ENCODE measurements around the gene ZBED4.

DNA sequence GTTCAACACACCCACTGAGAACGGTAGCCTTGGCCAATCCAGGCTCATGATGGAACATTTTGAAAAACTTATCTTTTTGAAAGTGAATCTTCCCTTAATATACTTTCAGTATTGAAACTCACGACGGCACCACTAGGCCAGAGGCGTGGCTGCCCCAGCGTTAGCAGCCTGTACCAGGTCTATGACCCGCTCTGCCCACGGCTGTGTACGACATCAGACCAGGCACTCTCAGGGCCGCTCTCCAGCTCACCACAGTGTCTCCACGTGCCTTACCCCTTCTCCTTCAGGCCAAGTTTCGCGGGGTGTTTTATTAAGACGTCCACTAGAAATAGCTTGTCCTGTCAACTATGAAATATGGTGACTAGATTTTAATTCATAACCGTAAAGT, 33.4 kb downstream of the ZBED4 start:
- TF ChIP-seq, protein P1, sequence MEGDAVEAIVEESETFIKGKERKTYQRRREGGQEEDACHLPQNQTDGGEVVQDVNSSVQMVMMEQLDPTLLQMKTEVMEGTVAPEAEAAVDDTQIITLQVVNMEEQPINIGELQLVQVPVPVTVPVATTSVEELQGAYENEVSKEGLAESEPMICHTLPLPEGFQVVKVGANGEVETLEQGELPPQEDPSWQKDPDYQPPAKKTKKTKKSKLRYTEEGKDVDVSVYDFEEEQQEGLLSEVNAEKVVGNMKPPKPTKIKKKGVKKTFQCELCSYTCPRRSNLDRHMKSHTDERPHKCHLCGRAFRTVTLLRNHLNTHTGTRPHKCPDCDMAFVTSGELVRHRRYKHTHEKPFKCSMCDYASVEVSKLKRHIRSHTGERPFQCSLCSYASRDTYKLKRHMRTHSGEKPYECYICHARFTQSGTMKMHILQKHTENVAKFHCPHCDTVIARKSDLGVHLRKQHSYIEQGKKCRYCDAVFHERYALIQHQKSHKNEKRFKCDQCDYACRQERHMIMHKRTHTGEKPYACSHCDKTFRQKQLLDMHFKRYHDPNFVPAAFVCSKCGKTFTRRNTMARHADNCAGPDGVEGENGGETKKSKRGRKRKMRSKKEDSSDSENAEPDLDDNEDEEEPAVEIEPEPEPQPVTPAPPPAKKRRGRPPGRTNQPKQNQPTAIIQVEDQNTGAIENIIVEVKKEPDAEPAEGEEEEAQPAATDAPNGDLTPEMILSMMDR (IDR thresholded peaks at IDR 0.05) = no peak
- TF ChIP-seq POLR2A (IDR thresholded peaks at IDR 0.05) = no peak

Data from body of pancreas (tissue), 4 donors.